Measurements from ENCODE around the gene NRXN3. TPM values are rescaled to one million over a fixed set of nuclear protein-coding genes. Genes with fewer than 3 reads are reported as not detected.
"Not testable (repeated sequence)": the region's sequence is repeated elsewhere in the genome, so short reads cannot be mapped to it uniquely, and the experiment has no call there.

Gene NRXN3
- total and polyA plus RNA-seq, 2 experiments from 2014 or later, result 1.0 to 1.8 TPM

GRCh38 chr14:79767251-79767650, 1597.1 kb downstream of the NRXN3 start:
- no peak overlapping the region for H3K27ac Mint-ChIP-seq
- no peak for ATAC-seq

DNA sequence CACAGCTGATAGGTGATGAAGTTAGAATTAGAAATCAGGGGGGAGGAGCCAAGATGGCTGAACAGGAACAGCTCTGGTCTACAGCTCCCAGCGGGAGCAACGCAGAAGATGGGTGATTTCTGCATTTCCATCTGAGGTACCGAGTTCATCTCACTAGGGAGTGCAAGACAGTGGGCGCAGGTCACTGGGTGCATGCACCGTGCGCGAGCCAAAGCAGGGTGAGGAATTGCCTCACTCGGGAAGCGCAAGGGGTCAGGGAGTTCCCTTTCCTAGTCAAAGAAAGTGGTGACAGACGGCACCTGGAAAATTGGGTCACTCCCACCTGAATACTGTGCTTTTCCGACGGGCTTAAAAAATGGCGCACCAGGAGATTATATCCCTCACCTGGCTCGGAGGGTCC, 1597.5 kb downstream of the NRXN3 start:
- not testable (repeated sequence) for H3K36me3 ChIP-seq (ENCODE audit: insufficient read depth); H3K79me2 ChIP-seq (replicated peaks; ENCODE audit: insufficient read depth); H3K4me2 ChIP-seq; H3K27ac Mint-ChIP-seq; H3K27me3 ChIP-seq (ENCODE audit: insufficient read depth); DNase-seq (ENCODE audit: low spot score); H3K27me3 Mint-ChIP-seq (ENCODE audit: insufficient read depth, low read depth, poor library complexity); H3K4me1 ChIP-seq (ENCODE audit: insufficient read depth); H3F3A ChIP-seq (replicated peaks; ENCODE audit: low read depth); H3K4me1 Mint-ChIP-seq; ATAC-seq; H3K4me3 Mint-ChIP-seq; H3K27ac ChIP-seq (ENCODE audit: low read depth); H4K20me1 ChIP-seq (replicated peaks; ENCODE audit: insufficient read depth); H3K4me3 ChIP-seq; H3K9me2 ChIP-seq (ENCODE audit: insufficient read depth); H2AFZ ChIP-seq
- H3K9me3 Mint-ChIP-seq, result peaks cover 28% of the 10 kb centered on the region
- H3K36me3 Mint-ChIP-seq (ENCODE audit: low read depth), result peaks cover 22% of the 10 kb centered on the region

More at GRCh38 chr14:79767251-79767650, 1597.1 kb downstream of the NRXN3 start:
- H3K27me3 ChIP-seq (ENCODE audit: insufficient read depth), result no peaks in the 10 kb centered on the region
- no peaks in the 10 kb centered on the region for H3K9me2 ChIP-seq (ENCODE audit: insufficient read depth)
- Mint-ChIP-seq H3K4me1 (no peaks in the 10 kb centered on the region), H3K9me3 (peaks cover 28% of the 10 kb centered on the region), H3K36me3 (ENCODE audit: low read depth) (peaks cover 22% of the 10 kb centered on the region), H3K4me3 (no peak overlapping the region), H3K27me3 (ENCODE audit: insufficient read depth, low read depth, poor library complexity) (peaks cover 2% of the 10 kb centered on the region)
- no peaks in the 10 kb centered on the region for H3K36me3 ChIP-seq (ENCODE audit: insufficient read depth)
- no peak overlapping the region for H3K4me3 ChIP-seq
- H3F3A ChIP-seq (replicated peaks; ENCODE audit: low read depth), result no peaks in the 10 kb centered on the region
- H3K27ac ChIP-seq (ENCODE audit: low read depth), result no peak overlapping the region
- no peaks in the 10 kb centered on the region for H3K4me1 ChIP-seq (ENCODE audit: insufficient read depth)
- no peaks in the 10 kb centered on the region for H3K79me2 ChIP-seq (replicated peaks; ENCODE audit: insufficient read depth)
- no peaks in the 10 kb centered on the region for H4K20me1 ChIP-seq (replicated peaks; ENCODE audit: insufficient read depth)
- H3K4me2 ChIP-seq, result no peak overlapping the region
- TF ChIP-seq, protein P1, sequence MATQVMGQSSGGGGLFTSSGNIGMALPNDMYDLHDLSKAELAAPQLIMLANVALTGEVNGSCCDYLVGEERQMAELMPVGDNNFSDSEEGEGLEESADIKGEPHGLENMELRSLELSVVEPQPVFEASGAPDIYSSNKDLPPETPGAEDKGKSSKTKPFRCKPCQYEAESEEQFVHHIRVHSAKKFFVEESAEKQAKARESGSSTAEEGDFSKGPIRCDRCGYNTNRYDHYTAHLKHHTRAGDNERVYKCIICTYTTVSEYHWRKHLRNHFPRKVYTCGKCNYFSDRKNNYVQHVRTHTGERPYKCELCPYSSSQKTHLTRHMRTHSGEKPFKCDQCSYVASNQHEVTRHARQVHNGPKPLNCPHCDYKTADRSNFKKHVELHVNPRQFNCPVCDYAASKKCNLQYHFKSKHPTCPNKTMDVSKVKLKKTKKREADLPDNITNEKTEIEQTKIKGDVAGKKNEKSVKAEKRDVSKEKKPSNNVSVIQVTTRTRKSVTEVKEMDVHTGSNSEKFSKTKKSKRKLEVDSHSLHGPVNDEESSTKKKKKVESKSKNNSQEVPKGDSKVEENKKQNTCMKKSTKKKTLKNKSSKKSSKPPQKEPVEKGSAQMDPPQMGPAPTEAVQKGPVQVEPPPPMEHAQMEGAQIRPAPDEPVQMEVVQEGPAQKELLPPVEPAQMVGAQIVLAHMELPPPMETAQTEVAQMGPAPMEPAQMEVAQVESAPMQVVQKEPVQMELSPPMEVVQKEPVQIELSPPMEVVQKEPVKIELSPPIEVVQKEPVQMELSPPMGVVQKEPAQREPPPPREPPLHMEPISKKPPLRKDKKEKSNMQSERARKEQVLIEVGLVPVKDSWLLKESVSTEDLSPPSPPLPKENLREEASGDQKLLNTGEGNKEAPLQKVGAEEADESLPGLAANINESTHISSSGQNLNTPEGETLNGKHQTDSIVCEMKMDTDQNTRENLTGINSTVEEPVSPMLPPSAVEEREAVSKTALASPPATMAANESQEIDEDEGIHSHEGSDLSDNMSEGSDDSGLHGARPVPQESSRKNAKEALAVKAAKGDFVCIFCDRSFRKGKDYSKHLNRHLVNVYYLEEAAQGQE (IDR thresholded peaks at IDR 0.05; ENCODE audit: unreplicated experiment), result no peak
- DNase-seq (ENCODE audit: low spot score), result no peak
- no peak overlapping the region for H2AFZ ChIP-seq

DNA sequence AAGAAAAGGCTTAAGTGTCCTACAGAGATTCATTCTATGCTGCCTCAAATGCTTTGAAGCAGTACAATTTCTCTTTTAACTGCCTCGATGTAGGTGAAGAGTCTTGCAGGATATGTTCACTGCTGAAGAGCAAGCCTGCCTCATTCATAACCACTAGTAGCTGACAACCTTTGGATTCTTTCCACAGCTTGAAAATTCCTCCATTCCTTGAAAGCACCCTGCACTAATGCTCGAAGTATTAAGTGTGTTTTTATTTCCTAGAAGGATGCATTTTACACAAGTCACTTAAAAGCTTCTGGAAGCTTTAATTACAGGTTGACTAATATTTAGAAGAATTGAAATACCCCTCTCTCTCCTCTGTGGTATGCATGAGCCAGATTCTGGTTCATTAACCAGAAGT, 1611.7 kb downstream of the NRXN3 start:
- no peak overlapping the region for H3K4me3 Mint-ChIP-seq
- H3K4me2 ChIP-seq, result no peak overlapping the region
- H3K36me3 Mint-ChIP-seq (ENCODE audit: low read depth), result no peaks in the 10 kb centered on the region
- no peaks in the 10 kb centered on the region for H3K9me3 Mint-ChIP-seq
- no peak overlapping the region for H2AFZ ChIP-seq
- no peaks in the 10 kb centered on the region for H3F3A ChIP-seq (replicated peaks; ENCODE audit: low read depth)
- no peaks in the 10 kb centered on the region for H3K36me3 ChIP-seq (ENCODE audit: insufficient read depth)
- no peak for ATAC-seq
- no peak for DNase-seq (ENCODE audit: low spot score)
- no peak overlapping the region for H3K27ac ChIP-seq (ENCODE audit: low read depth)
- no peak overlapping the region for H3K4me3 ChIP-seq
- no peaks in the 10 kb centered on the region; the same call in 1 of the 2 replicates for H3K4me1 ChIP-seq (ENCODE audit: insufficient read depth)
- peaks cover 7% of the 10 kb centered on the region; the same call in 2 of the 3 replicates for H3K4me1 Mint-ChIP-seq
- no peaks in the 10 kb centered on the region for H4K20me1 ChIP-seq (replicated peaks; ENCODE audit: insufficient read depth)
- H3K9me2 ChIP-seq (ENCODE audit: insufficient read depth), result no peaks in the 10 kb centered on the region
- H3K27ac Mint-ChIP-seq, result no peak overlapping the region
- H3K27me3 ChIP-seq (ENCODE audit: insufficient read depth), result no peaks in the 10 kb centered on the region
- no peaks in the 10 kb centered on the region for H3K27me3 Mint-ChIP-seq (ENCODE audit: insufficient read depth, low read depth, poor library complexity)
- no peaks in the 10 kb centered on the region for H3K79me2 ChIP-seq (replicated peaks; ENCODE audit: insufficient read depth)
- no peak for TF ChIP-seq NANOG (IDR thresholded peaks at IDR 0.05; ENCODE audit: borderline replicate concordance)
- TF ChIP-seq, protein P1 (IDR thresholded peaks at IDR 0.05; ENCODE audit: unreplicated experiment), result no peak
- no peak for TF ChIP-seq CREB1 (CRISPR knock-in tag; IDR thresholded peaks at IDR 0.05; ENCODE audit: low read depth)
- TF ChIP-seq EZH2phosphoT487 (IDR thresholded peaks at IDR 0.05; ENCODE audit: unreplicated experiment), result no peak
- TF ChIP-seq ZNF331 (CRISPR knock-in tag; IDR thresholded peaks at IDR 0.05; ENCODE audit: low read depth), result no peak
- TF ChIP-seq EZH2 (IDR thresholded peaks at IDR 0.05; ENCODE audit: low read depth, unreplicated experiment), result no peak
- TF ChIP-seq, protein P2, sequence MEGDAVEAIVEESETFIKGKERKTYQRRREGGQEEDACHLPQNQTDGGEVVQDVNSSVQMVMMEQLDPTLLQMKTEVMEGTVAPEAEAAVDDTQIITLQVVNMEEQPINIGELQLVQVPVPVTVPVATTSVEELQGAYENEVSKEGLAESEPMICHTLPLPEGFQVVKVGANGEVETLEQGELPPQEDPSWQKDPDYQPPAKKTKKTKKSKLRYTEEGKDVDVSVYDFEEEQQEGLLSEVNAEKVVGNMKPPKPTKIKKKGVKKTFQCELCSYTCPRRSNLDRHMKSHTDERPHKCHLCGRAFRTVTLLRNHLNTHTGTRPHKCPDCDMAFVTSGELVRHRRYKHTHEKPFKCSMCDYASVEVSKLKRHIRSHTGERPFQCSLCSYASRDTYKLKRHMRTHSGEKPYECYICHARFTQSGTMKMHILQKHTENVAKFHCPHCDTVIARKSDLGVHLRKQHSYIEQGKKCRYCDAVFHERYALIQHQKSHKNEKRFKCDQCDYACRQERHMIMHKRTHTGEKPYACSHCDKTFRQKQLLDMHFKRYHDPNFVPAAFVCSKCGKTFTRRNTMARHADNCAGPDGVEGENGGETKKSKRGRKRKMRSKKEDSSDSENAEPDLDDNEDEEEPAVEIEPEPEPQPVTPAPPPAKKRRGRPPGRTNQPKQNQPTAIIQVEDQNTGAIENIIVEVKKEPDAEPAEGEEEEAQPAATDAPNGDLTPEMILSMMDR (conservative IDR thresholded peaks at IDR 0.05; ENCODE audit: low read depth in 2 of 2), result no peak
- no peak for TF ChIP-seq ZNF114 (CRISPR knock-in tag; IDR thresholded peaks at IDR 0.05)

All from GM23338 (cell line).